HG03066 (cell line): ENCODE results near the gene ALCAM.

Experiments
- ATAC-seq: cut with Tn5 transposase; IDR thresholded peaks from one replicate; pipeline ENCODE4 v1.9.1; 2021; ENCODE audit warnings: low read depth; ENCODE audit not compliant: unreplicated experiment

ALCAM gene

DNA sequence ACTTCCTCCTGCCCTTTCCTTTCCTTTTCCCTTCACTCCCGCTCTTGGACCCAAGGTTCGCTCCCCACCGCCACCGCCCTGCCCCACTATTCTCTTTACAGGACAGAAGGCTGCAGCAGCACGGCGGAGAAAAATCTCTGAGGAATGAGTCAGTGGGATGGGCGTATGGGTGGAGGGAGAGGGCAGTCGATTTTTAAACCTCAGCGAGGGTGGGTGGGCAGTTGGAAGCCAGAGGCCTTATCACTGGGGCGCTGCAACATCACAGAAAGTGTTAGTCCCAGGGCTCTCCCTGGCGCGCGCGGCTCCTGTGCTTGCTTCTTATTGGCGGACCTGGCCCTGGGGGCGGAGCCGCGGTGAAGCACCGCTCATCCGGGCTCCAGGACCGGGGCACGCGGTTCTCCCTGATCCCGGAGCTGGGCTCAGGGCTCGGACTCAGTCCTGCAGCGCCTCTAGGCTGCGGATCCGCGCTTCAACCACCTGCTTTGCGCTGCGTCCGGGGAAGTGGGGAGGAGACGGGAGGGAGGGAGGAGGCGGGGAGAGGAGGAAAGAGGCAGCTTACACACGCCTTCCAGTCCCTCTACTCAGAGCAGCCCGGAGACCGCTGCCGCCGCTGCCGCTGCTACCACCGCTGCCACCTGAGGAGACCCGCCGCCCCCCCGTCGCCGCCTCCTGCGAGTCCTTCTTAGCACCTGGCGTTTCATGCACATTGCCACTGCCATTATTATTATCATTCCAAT, at the start of gene ALCAM:
Gene ALCAM, plus strand, starts transcription at position 584 of the 737 bp plus-strand sequence.
- ATAC-seq = peak; percentile 46

DNA sequence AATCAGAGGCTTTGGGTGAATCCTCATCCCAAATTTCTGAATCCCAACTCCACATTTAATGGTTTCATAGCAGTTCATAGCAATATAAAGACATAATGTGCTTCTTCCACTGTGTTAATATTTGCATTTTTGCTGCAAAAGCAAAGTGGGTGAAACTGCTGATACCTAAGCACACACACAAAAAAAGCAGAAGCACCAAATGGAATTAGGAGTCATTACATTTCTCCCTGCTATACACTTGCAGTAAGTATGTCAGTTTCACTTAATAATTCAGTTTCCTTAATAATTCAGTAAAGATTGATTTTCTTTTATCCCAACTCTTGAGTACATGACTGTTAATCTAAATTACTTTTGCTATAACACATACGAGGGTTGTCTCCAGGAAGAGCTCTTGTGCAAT, 48.9 kb upstream of the ALCAM start:
- no peak for ATAC-seq

GRCh38 chr3:105322570-105323273, 44.0 kb upstream of the ALCAM start:
- ATAC-seq = peak; percentile 98

- no peak for ATAC-seq
Observed at GRCh38 chr3:105323274-105323599, 43.5 kb upstream of the ALCAM start.

GRCh38 chr3:105324951-105325350, 41.8 kb upstream of the ALCAM start:
- ATAC-seq = no peak

DNA sequence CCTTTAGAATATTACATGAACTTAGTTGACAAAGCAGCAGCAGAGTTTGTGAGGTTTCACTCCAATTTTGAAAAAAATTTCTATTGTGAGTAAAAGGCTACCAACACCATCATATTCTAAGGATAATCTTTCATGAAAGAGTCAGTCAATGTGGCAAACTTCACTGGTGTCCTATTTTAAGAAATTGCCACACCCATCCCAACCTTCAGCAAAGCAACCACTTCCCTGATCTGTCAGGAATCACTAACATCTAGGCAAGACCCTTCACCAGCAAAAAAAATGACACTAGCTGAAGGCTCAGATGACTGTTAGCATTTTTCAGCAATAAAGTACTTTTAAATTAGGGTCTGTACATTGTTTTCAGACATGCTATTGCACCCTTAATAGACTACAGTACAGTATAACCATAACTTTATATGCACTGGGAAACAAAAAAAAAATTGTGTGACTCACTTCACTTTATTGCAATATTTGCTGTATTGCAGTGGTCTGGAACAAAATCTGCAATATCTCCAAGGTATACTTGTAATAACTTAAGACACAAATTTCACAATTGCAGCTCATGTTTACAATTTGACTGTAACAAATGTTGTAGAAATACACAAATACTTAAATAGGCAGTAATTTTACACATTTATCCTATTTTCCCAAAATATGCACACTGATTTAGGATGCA, 38.9 kb upstream of the ALCAM start:
- no peak for ATAC-seq

GRCh38 chr3:105328338-105328730, 38.4 kb upstream of the ALCAM start:
- ATAC-seq = no peak

DNA sequence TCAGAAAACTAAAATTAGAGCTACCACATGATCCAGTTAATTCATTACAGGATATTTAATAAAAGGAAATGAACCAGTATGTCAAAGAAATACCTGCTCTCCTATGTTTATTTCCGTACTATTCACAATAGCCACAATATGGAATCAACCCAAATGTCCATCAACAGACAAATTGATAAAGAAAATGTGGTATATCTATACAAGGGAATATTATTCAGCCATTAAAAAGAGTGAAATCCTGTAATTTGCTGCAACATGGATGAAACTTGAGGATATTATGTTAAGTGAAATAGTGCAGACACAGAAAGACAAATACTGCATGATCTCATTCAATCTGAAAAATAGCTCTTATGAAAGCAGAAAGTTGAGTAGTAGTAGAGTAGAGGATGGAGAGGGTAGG, 33.7 kb upstream of the ALCAM start:
- no peak for ATAC-seq

GRCh38 chr3:105334138-105334882, 32.4 kb upstream of the ALCAM start:
- peak; percentile 59 for ATAC-seq

DNA sequence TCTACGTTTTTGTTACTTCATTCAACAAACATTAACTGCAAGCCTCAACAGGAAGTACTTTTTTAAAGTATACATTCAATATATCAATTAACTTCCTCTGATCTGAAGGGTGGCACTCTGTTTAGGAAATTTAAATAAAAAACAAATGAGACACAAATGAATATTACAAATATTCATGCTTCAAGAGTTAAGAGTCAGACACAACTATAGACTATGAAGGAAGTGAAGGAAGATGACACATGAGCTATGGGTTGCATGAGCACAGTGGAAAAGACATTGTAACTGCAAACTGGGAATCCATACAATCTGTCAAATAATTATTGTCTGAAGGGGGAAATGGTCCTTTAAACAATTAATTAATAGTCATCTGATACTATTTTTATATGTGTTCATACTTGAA, 26.8 kb upstream of the ALCAM start:
- ATAC-seq = no peak

DNA sequence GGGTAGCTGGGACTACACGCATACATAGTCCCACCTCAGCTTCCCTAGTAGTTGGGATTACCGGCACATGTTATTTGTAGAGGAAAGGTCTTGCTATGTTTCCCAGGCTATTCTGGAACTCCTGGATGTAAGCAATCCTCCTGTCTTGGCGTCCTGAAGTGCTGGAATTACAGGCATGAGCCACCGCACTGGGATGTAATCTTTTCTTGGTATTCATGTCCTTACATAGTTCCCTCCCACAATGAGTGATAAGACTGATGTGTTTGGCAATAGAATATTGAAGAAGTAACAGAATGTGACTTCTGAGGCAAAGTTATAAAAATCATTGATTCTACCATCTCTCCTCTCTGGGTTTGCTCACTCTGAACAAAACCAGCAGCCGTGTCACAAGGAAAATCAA, 22.7 kb upstream of the ALCAM start:
- no peak for ATAC-seq

GRCh38 chr3:105345156-105345555, 21.6 kb upstream of the ALCAM start:
- ATAC-seq = no peak

DNA sequence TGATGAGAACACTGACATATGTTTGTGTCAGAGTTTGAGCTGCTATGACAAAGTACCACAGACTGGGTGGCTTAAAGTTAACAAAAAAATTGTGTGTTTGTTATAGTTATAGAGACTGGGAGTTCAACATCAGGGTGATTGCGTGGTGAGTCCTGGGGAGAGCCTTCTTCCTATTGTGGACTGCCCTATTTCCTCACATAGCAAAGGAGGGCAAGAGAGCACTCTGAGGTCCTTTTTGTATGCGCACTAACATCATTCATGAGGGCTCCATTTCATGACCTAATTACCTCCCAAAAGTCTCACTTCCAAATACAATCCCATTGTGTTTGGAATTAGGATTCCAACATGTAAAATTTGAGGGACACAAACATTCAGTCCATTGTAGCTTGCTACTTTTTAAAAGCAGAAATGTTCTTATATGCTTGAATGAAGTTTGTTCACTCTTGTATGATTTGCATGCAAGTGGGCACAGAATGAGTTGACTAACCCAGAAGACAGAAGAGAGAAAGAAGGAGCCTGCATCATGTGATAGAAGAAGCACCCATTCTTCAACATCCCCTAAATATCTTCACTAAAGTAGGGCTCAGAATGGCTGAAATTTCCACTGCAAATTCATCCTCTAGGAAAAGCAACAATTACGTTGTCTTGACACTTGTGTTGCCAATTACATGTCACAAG, 18.9 kb upstream of the ALCAM start:
- peak; percentile 74 for ATAC-seq

- ATAC-seq = no peak
Observed at GRCh38 chr3:105348307-105348706, 18.4 kb upstream of the ALCAM start.

DNA sequence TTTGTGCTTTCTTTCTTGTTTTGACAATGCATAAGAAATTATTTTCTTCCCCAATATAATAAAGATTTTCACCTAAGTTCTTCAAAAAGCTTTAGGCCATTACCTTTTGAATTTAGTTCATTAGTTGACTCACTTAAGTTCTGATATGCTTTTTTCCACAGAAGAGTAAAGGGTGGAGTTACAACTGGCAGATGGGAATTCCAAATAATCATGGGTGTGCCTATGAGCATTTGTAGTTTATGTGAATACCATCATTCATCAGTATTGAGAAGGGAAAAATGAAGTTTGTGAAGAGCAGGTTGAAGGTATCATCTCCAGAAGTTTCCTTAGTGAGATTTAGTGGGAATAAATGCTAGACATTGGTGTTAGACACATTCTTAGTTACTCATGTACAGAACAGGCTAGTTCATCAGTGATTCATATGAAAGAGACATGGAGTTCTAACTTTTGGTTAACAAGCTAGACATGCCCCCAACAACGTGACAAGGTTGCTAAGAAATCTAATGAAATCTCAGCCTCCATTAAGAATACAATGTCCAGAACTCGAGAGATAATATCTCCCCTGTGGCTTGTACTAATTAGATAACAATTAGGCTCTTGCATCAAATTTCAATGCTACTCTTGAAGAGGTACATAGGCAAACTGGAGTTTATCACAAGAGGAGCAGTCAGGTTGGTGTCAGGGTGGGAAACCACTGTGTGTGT, 16.9 kb upstream of the ALCAM start:
- ATAC-seq = no peak

GRCh38 chr3:105351821-105352220, 14.9 kb upstream of the ALCAM start:
- ATAC-seq = no peak

DNA sequence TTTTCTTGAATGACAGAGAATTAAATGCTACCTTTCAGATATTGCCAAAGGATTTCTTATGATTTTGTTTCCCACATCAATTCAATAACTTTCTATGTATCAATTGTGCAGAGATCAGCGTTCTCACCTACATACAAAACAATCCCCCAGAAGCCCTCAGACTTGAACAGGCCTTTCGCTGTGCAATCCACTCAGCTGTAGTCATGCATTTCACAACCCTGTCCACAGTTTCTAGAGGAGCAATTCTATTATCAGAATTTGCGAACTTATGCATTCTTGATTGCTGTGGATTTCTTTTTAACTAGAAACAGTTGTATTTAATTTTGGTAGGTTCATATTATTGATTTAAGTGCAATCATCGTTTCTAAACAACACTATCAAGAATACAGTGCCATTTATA, 13.7 kb upstream of the ALCAM start:
- ATAC-seq = no peak

GRCh38 chr3:105353485-105354161, 13.1 kb upstream of the ALCAM start:
- ATAC-seq = no peak

GRCh38 chr3:105354429-105354828, 12.3 kb upstream of the ALCAM start:
- no peak for ATAC-seq
